HepG2 (cell line): ENCODE measurements around the gene ZNF627. TPM values are rescaled to one million over a fixed set of nuclear protein-coding genes. Genes with fewer than 3 reads are reported as not detected.

Source experiments
- CEBPB ChIP-seq: IDR thresholded peaks from 2 replicates; pipeline ENCODE4 v1.6.1; 2011; ENCODE audit warnings: low read depth, low read length, improper control_type of control experiment, borderline replicate concordance
- HNRNPK ChIP-seq: fragments of 200-400 bp; formaldehyde crosslinking; IDR thresholded peaks from 2 replicates; pipeline ENCODE4 v1.6.1; 2018; ENCODE audit warnings: low read length, low read depth, moderate library complexity, mild to moderate bottlenecking; ENCODE audit not compliant: poor library complexity, severe bottlenecking
- KIAA2018 ChIP-seq: sonication (generic); formaldehyde crosslinking; IDR thresholded peaks from 2 replicates; pipeline ENCODE4 v1.5.0; 2020; ENCODE audit warnings: mild to moderate bottlenecking, missing genetic modification reagents, borderline replicate concordance
- KLF15 ChIP-seq: sonication (generic); formaldehyde crosslinking; IDR thresholded peaks from 2 replicates; pipeline ENCODE4 v1.8.1; 2023; ENCODE audit warnings: borderline replicate concordance, mild to moderate bottlenecking, inconsistent platforms, missing genetic modification reagents, mixed read lengths
- MBD4 ChIP-seq: IDR thresholded peaks from 2 replicates; pipeline ENCODE4 v1.6.1; 2012; ENCODE audit warnings: low read length, inconsistent platforms, borderline replicate concordance
- MIER3 ChIP-seq: IDR thresholded peaks from 2 replicates; pipeline ENCODE4 v1.6.1; 2016; ENCODE audit warnings: missing compliant biosample characterization, borderline replicate concordance
- NFYC ChIP-seq: IDR thresholded peaks from 2 replicates; pipeline ENCODE4 v1.6.1; 2016; ENCODE audit warnings: missing genetic modification reagents, missing compliant biosample characterization
- SOX5 ChIP-seq: IDR thresholded peaks from 2 replicates; pipeline ENCODE4 v1.6.1; 2016; ENCODE audit warnings: borderline replicate concordance
- TAF1 ChIP-seq: sonication (generic); formaldehyde crosslinking; IDR thresholded peaks from 2 replicates; pipeline ENCODE4 v1.4.0; 2020; ENCODE audit warnings: missing genetic modification reagents
- TSC22D2 ChIP-seq: sonication (generic); formaldehyde crosslinking; IDR thresholded peaks from 2 replicates; pipeline ENCODE4 v1.5.1; 2020; ENCODE audit warnings: missing genetic modification reagents, mild to moderate bottlenecking, borderline replicate concordance
- ZNF10 ChIP-seq: sonication (generic); formaldehyde crosslinking; IDR thresholded peaks from 2 replicates; pipeline ENCODE4 v1.4.0; 2020; ENCODE audit warnings: mild to moderate bottlenecking, low read depth, missing genetic modification reagents, borderline replicate concordance
- ZNF207 ChIP-seq: fragments of 450-650 bp; IDR thresholded peaks from 2 replicates; pipeline ENCODE4 v1.6.1; 2016; ENCODE audit warnings: antibody characterized with exemption, borderline replicate concordance
- ZNF326 ChIP-seq: sonication (generic); formaldehyde crosslinking; IDR thresholded peaks from 2 replicates; pipeline ENCODE4 v1.4.0; 2020; ENCODE audit warnings: missing genetic modification reagents, borderline replicate concordance
- ZNF451 ChIP-seq: sonication (generic); formaldehyde crosslinking; IDR thresholded peaks from 2 replicates; pipeline ENCODE4 v1.5.0; 2020; ENCODE audit warnings: mild to moderate bottlenecking, missing genetic modification reagents
- ZNF678 ChIP-seq: sonication (generic); formaldehyde crosslinking; IDR thresholded peaks from 2 replicates; pipeline ENCODE4 v1.4.0; 2020; ENCODE audit warnings: mild to moderate bottlenecking, missing genetic modification reagents
- ZNF704 ChIP-seq: sonication (generic); formaldehyde crosslinking; IDR thresholded peaks from 2 replicates; pipeline ENCODE4 v1.8.1; 2023; ENCODE audit warnings: mild to moderate bottlenecking, inconsistent platforms, moderate library complexity, missing genetic modification reagents, borderline replicate concordance
- ZSCAN9 ChIP-seq: IDR thresholded peaks from 2 replicates; pipeline ENCODE4 v1.6.1; 2016; ENCODE audit warnings: borderline replicate concordance
- polyA plus RNA-seq, 8 experiments: library from polyadenylated mRNA; depleted of rRNA in 3 of 8; stranded (reverse) in 7 of 8; unstranded in 1 of 8; fragments of >200 nt; fragmentation: Illumina TruSeq in 4 of 8; extraction: Trizol in 4 of 8; gene quantifications; 2 replicates each; pipeline versions ENCODE4 v1.2.1 to v1.2.3, GENCODE V29; 2011 to 2016; ENCODE audit warnings: low read depth in 4 of 8, missing spikeins in 1 of 8, mixed read lengths in 1 of 8; ENCODE audit not compliant: insufficient read depth in 1 of 8
- total RNA-seq, 5 experiments: library from RNA; depleted of rRNA; stranded (reverse); fragments of >200 nt; fragmentation: Illumina TruSeq; extraction: Trizol; gene quantifications; 2 replicates each; pipeline ENCODE4 v1.2.3, GENCODE V29; 2016; ENCODE audit warnings: low read depth in 1 of 5

Gene ZNF627
- total and polyA plus RNA-seq, 2 of the 13 experiments (the other 11 are each of a cell fraction or from before 2014, with no cell fraction given), result 4.2 to 12.7 TPM

DNA sequence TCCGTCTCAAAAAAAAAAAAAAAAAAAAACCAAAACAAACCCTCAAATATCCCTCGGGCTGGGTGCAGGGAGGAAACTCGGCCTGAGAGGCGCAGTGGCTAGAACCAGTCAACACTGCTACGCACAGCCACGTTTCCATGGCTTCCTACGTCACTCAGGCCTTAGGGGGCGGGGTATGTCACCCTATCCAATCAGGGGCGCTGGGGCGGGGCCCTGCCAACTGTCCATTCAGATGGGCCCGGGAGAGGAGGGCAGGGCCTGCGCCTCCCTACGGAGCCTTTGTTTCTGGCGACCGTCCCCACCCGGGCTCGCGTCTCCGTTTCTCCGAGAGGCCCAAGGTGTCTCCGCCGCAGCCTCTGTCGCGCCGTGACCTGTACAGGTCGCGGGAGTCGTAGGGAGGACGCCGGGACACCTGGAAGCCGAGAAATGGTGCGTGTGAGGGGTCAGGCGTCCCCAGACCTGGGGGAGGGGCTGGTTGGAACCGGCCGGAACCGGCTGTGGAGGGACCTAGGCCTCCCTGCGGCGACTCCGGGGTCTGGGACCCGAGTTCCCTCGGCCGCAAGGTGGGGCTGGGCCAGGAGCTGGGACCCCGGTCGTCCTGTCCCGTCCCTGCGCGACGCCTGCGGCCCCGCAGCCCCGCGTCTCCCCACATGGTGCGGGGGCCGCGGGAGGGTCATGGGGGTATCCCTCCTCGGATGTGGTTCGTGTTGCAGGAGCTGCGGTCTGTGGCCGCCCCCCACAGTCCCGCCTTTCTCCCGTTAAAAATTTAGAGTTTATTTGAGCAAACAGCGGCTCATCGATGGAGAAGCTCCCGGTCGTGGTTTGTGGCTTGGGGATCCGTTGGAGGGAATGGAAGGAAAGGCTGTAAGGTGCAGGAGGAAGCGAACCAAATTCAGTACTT, at the start of gene ZNF627 (continued):
- TF ChIP-seq HNRNPK (no peak), KLF15 (no peak), ZNF10 (0 out of 2 replicates have a peak, but pooled peaks have one; percentile 57), SOX5 (CRISPR knock-in tag) (no peak; the same call in 1 of the 2 replicates), ZNF451 (CRISPR knock-in tag) (peak; percentile 88; the same call in 1 of the 2 replicates), MBD4 (no peak), CEBPB (no peak), TAF1 (peak; percentile 94), NFYC (CRISPR knock-in tag) (peak; percentile 86), ZNF704 (CRISPR knock-in tag) (no peak; the same call in 1 of the 2 replicates), ZNF678 (no peak), TSC22D2 (CRISPR knock-in tag) (peak; percentile 26; the same call in 1 of the 2 replicates), MIER3 (no peak), ZSCAN9 (no peak), ZNF326 (CRISPR knock-in tag) (no peak), KIAA2018 (CRISPR knock-in tag) (no peak), ZNF207 (no peak)
